ENCODE results near the gene TTLL11. TPM values are rescaled to one million over a fixed set of nuclear protein-coding genes. Genes with fewer than 3 reads are reported as not detected.
A peak's percentile ranks its signal among the peaks of the same experiment; 100 is the strongest.

Gene TTLL11
- total RNA-seq, 1 experiment from 2014 or later = 13.6 TPM

DNA sequence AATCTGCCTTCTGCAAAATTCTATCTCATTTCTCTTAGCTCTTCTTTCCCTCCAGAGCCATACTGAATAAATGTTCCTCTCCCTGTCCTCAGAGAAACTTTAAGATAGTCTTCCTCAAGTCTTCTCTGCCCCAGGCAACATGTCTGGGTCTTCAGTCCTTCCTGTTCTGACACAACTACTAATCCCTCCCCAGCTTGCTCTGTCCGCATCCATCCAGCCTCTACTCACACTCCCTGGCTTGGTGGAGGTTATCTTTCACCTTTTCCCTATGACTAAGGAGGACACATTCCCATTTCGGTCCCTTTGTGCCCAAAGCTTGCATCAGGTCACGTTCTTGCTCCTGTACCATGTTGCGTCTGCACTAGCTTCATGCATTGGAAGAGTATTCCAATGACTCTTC, 143.3 kb downstream of the TTLL11 start:
- Mint-ChIP-seq H3K4me3 (ENCODE audit: unreplicated experiment) (peak overlapping the region; percentile 4), H3K36me3 (ENCODE audit: insufficient read depth, unreplicated experiment) (peaks cover 12% of the 10 kb centered on the region), H3K27me3 (ENCODE audit: insufficient read depth, unreplicated experiment) (no peaks in the 10 kb centered on the region), H3K4me1 (ENCODE audit: insufficient read depth, unreplicated experiment) (peaks cover 21% of the 10 kb centered on the region), H3K9me3 (ENCODE audit: unreplicated experiment) (no peaks in the 10 kb centered on the region), H3K27ac (ENCODE audit: low read depth, unreplicated experiment) (peak overlapping the region; percentile 12)
- ChIA-PET CTCF (interaction anchor here (1.2 kb wide), 1 partner anchor 401 kb away, joined by 4 read pairs; no protein-coding TSS in a partner anchor), POLR2A (interaction anchor here (0.8 to 1.8 kb wide), 3 partner anchors 13 to 127 kb away, joined by 3 to 6 read pairs (median 3); no protein-coding TSS in a partner anchor)
- TF ChIP-seq, protein P1, sequence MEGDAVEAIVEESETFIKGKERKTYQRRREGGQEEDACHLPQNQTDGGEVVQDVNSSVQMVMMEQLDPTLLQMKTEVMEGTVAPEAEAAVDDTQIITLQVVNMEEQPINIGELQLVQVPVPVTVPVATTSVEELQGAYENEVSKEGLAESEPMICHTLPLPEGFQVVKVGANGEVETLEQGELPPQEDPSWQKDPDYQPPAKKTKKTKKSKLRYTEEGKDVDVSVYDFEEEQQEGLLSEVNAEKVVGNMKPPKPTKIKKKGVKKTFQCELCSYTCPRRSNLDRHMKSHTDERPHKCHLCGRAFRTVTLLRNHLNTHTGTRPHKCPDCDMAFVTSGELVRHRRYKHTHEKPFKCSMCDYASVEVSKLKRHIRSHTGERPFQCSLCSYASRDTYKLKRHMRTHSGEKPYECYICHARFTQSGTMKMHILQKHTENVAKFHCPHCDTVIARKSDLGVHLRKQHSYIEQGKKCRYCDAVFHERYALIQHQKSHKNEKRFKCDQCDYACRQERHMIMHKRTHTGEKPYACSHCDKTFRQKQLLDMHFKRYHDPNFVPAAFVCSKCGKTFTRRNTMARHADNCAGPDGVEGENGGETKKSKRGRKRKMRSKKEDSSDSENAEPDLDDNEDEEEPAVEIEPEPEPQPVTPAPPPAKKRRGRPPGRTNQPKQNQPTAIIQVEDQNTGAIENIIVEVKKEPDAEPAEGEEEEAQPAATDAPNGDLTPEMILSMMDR (IDR thresholded peaks at IDR 0.05; ENCODE audit: unreplicated experiment) = no peak
- intact Hi-C loops (cut with micrococcal nuclease) = no loop called here
- no TSS peak for BruUV-seq (replicated peaks)
- DNase-seq (ENCODE audit: unreplicated experiment) = peak; percentile 71

DNA sequence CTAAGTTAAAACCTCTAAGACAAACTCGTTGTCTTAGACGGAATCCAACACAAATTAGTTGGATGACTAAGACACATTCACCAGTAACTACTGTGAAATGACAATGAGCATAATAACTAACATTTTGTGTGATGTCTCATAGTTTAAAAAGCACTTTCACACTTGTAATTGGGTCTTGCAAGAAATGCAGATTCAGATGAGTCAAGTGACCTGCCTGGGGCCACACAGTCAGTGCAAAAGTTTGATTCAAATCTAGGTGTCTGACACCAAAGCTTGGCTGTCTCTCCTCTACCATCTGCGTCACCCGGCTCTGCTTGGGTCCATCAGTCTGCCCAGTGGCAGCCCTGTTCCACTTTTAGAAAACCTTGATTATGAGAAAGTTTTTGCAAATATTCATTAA, 143.7 kb downstream of the TTLL11 start:
- Mint-ChIP-seq H3K27ac (ENCODE audit: low read depth, unreplicated experiment) (peak overlapping the region; percentile 12), H3K4me1 (ENCODE audit: insufficient read depth, unreplicated experiment) (peaks cover 21% of the 10 kb centered on the region), H3K4me3 (ENCODE audit: unreplicated experiment) (peak overlapping the region; percentile 4), H3K9me3 (ENCODE audit: unreplicated experiment) (no peaks in the 10 kb centered on the region), H3K27me3 (ENCODE audit: insufficient read depth, unreplicated experiment) (no peaks in the 10 kb centered on the region), H3K36me3 (ENCODE audit: insufficient read depth, unreplicated experiment) (peaks cover 12% of the 10 kb centered on the region)
- CTCF ChIA-PET = interaction anchor here (1.2 kb wide), 1 partner anchor 401 kb away, joined by 4 read pairs; no protein-coding TSS in a partner anchor
- DNase-seq (ENCODE audit: unreplicated experiment) = peak; percentile 89
- POLR2A ChIA-PET = interaction anchor here (1.2 to 1.8 kb wide), 2 partner anchors 14 to 23 kb away, joined by 3 to 6 read pairs; no protein-coding TSS in a partner anchor
- TF ChIP-seq, protein P1 (IDR thresholded peaks at IDR 0.05; ENCODE audit: unreplicated experiment) = no peak
- intact Hi-C loops (cut with micrococcal nuclease) = no loop called here
- BruUV-seq (replicated peaks) = no TSS peak

DNA sequence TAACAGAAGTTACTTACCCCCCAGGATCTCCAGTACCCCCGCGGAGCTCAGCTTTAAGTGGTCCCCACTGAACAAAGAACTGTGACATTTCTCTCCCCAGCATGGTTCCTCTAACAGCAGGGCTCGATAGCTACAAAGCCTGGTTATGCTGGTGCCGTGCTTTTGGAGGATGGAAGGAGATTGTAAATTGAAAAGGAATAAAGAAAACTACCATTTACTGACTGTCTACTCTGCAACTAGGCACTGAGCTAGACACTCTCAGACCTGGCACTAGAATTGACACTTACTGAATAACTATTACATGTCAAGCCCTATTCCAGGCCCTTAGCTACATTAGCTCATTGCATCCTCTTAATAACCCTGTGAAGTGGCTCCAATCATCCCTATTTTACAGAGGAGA, 145.3 kb downstream of the TTLL11 start:
- intact Hi-C loops (cut with micrococcal nuclease) = no loop called here
- POLR2A ChIA-PET = interaction anchor here (0.7 to 1.8 kb wide), 5 partner anchors 13 to 980 kb away, joined by 3 to 6 read pairs (median 4); no protein-coding TSS in a partner anchor
- TF ChIP-seq, protein P1 (IDR thresholded peaks at IDR 0.05; ENCODE audit: unreplicated experiment) = no peak
- peaks cover 10% of the 10 kb centered on the region for H3K36me3 Mint-ChIP-seq (ENCODE audit: insufficient read depth, unreplicated experiment)
- H3K4me1 Mint-ChIP-seq (ENCODE audit: insufficient read depth, unreplicated experiment) = peaks cover 21% of the 10 kb centered on the region
- BruUV-seq (replicated peaks) = no TSS peak
- H3K27me3 Mint-ChIP-seq (ENCODE audit: insufficient read depth, unreplicated experiment) = no peaks in the 10 kb centered on the region
- CTCF ChIA-PET = interaction anchor here (0.6 to 1.7 kb wide), 6 partner anchors 16 to 405 kb away, joined by 3 to 5 read pairs (median 4); no protein-coding TSS in a partner anchor
- no peak for DNase-seq (ENCODE audit: unreplicated experiment)
- H3K4me3 Mint-ChIP-seq (ENCODE audit: unreplicated experiment) = no peak overlapping the region
- H3K9me3 Mint-ChIP-seq (ENCODE audit: unreplicated experiment) = no peaks in the 10 kb centered on the region
- no peak overlapping the region for H3K27ac Mint-ChIP-seq (ENCODE audit: low read depth, unreplicated experiment)

DNA sequence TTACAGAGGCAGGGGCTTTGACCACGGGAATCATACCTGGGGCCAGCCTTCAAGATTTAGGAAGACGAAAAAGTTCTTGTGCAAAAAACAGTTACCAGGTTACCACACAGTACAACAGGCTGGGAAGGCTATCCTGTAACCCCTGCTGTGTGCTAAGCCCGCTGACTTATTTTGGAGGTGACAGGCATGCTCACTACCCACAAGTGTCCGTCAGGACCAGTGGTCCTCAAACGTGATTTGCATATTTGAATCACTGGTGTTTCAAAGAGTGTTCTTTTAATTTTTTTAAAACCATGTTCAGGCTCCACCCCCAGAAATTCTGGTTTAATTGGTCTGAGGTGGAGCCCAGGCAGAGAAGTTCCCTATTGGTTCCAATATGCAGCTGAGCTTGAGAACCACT, 146.6 kb downstream of the TTLL11 start:
- POLR2A ChIA-PET = interaction anchor here (1.1 to 2.3 kb wide), 4 partner anchors 8 to 17 kb away, joined by 3 to 9 read pairs (median 3); no protein-coding TSS in a partner anchor
- Mint-ChIP-seq H3K4me3 (ENCODE audit: unreplicated experiment) (no peak overlapping the region), H3K4me1 (ENCODE audit: insufficient read depth, unreplicated experiment) (peaks cover 21% of the 10 kb centered on the region), H3K9me3 (ENCODE audit: unreplicated experiment) (no peaks in the 10 kb centered on the region), H3K36me3 (ENCODE audit: insufficient read depth, unreplicated experiment) (peaks cover 6% of the 10 kb centered on the region), H3K27ac (ENCODE audit: low read depth, unreplicated experiment) (peak overlapping the region; percentile 55), H3K27me3 (ENCODE audit: insufficient read depth, unreplicated experiment) (no peaks in the 10 kb centered on the region)
- CTCF ChIA-PET = interaction anchor here (0.9 to 1.1 kb wide), 2 partner anchors 211 to 396 kb away, joined by 3 to 4 read pairs; no protein-coding TSS in a partner anchor
- intact Hi-C loops (cut with micrococcal nuclease) = no loop called here
- TF ChIP-seq, protein P1 (IDR thresholded peaks at IDR 0.05; ENCODE audit: unreplicated experiment) = no peak
- no peak for DNase-seq (ENCODE audit: unreplicated experiment)
- BruUV-seq (replicated peaks) = no TSS peak
